ENCODE measurements around the gene VRK2.
"Not testable (repeated sequence)": the region's sequence is repeated elsewhere in the genome, so short reads cannot be mapped to it uniquely, and the experiment has no call there.

Gene VRK2

GRCh38 chr2:58110765-58111164 is 64.2 kb downstream of the VRK2 start:
- DNase-seq: no peak

GRCh38 chr2:58113563-58113962 is 67.0 kb downstream of the VRK2 start:
- DNase-seq: not testable (repeated sequence)

- DNase-seq: no peak
These were observed 74.1 kb downstream of the VRK2 start for GRCh38 chr2:58120626-58121229.

GRCh38 chr2:58122040-58122439 is 75.4 kb downstream of the VRK2 start:
- no peak for DNase-seq

GRCh38 chr2:58122540-58122939 is 75.9 kb downstream of the VRK2 start:
- DNase-seq: no peak

- no peak for DNase-seq
These were observed 80.5 kb downstream of the VRK2 start for GRCh38 chr2:58127111-58127510.

- no peak for DNase-seq
These were observed 83.6 kb downstream of the VRK2 start for GRCh38 chr2:58130238-58130637.

- DNase-seq: no peak
These were observed 84.8 kb downstream of the VRK2 start for GRCh38 chr2:58131191-58132011.

- no peak for DNase-seq
These were observed 86.8 kb downstream of the VRK2 start for GRCh38 chr2:58133395-58133794.

- no peak for DNase-seq
These were observed 89.3 kb downstream of the VRK2 start for GRCh38 chr2:58135861-58136260.

- DNase-seq: no peak
These were observed 90.6 kb downstream of the VRK2 start for GRCh38 chr2:58137221-58137620.

- no peak for DNase-seq
These were observed 91.2 kb downstream of the VRK2 start for GRCh38 chr2:58137856-58138255.

GRCh38 chr2:58138396-58139030 is 91.9 kb downstream of the VRK2 start:
- no peak for DNase-seq

GRCh38 chr2:58140508-58141072 is 94.0 kb downstream of the VRK2 start:
- DNase-seq: no peak

- DNase-seq: not testable (repeated sequence)
These were observed 99.2 kb downstream of the VRK2 start for GRCh38 chr2:58145769-58146168.

GRCh38 chr2:58146707-58147106 is 100.1 kb downstream of the VRK2 start:
- DNase-seq: no peak

- DNase-seq: no peak
These were observed 108.7 kb downstream of the VRK2 start for GRCh38 chr2:58155160-58155778.

GRCh38 chr2:58156780-58157179 is 110.2 kb downstream of the VRK2 start:
- no peak for DNase-seq

GRCh38 chr2:58157754-58158153 is 111.1 kb downstream of the VRK2 start:
- DNase-seq: no peak

- no peak for DNase-seq
These were observed 111.9 kb downstream of the VRK2 start for GRCh38 chr2:58158481-58158880.

- DNase-seq: no peak
These were observed 117.3 kb downstream of the VRK2 start for GRCh38 chr2:58163913-58164312.

GRCh38 chr2:58168130-58168529 is 121.5 kb downstream of the VRK2 start:
- DNase-seq: not testable (repeated sequence)

GRCh38 chr2:58169845-58170244 is 123.2 kb downstream of the VRK2 start:
- DNase-seq: not testable (repeated sequence)
